Endometrial microvascular endothelial cells (primary cell): ENCODE results near the gene FGF12. TPM values are rescaled to one million over a fixed set of nuclear protein-coding genes. Genes with fewer than 3 reads are reported as not detected.

Experiments used
- in situ Hi-C: cut with HindIII; loops from 2 replicates; pipeline ENCODE4 v1.10.0; 2017; ENCODE audit warnings: low sequenced_read_pairs, low pct_unique_long_range_greater_than_20kb; ENCODE audit errors: inconsistent ontology term
- total RNA-seq: library from RNA; depleted of rRNA; stranded (reverse); fragments of >200 nt; gene quantifications from one replicate; pipeline ENCODE4 v1.2.3, GENCODE V29; 2015; ENCODE audit errors: inconsistent ontology term

FGF12 gene
- total RNA-seq, 1 donor from 2014 or later, result 3.1 TPM

DNA sequence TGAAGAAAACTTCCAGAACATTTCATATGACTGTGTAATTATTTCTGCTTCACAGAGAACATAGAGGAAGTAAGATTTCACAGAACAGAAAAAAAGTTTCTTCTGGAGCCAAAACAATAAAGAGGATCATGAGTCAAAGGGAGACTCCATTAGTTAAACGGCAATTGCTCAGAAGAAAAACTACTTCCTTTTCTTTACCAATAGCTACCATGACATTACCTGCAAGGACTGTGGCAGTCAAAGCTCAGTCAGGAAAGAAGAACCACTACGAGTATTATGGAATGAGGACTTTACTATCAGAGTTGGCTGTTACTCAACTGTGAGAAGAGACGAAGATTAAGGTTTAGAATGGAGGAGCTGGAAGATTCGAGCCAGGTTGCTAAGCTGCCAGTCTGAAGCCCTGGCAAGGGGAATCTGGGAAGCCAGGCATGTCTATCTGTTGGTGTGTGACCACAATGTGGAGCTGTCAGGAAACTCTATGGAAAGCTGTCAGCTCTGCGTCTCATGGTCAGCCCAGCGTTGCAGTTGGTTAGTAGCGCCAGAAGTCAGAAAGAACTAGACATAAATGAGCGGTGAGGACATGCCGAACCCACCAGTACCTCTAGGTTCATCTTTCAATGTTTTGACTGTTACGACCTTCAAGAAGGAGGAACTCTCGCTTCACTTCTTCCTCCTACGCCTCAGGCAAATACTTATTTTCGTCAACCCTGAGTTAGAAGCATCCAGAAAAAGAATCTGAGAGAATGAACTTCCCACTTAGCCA, 604.3 kb downstream of the FGF12 start:
- in situ Hi-C loops, result no loop called here

GRCh38 chr3:192121923-192122322, 605.4 kb downstream of the FGF12 start:
- in situ Hi-C loops, result no loop called here

- in situ Hi-C loops, result no loop called here
Observed at GRCh38 chr3:192108820-192109219, 618.5 kb downstream of the FGF12 start.

DNA sequence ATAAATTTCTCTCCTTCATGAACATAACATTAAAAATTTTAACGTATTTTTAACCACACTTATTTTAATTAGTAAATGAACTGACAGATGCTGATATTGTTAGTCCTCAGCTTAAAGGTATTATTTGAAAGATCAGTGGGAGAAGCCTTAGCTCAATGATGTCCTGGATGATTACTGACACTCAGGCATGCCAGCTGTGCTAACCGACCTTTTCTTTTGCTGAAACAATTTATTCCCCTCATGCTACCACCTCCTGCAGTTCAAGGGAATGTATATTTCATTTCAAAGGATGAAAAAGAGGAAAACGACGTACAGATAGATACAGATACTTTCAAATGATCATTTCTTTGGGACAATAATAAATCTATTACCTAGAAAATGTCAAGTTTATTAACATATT, 620.8 kb downstream of the FGF12 start:
- in situ Hi-C loops, result no loop called here

- in situ Hi-C loops, result no loop called here
Observed at GRCh38 chr3:192092388-192093005, 634.8 kb downstream of the FGF12 start.

GRCh38 chr3:192091831-192092230, 635.5 kb downstream of the FGF12 start:
- in situ Hi-C loops, result no loop called here

DNA sequence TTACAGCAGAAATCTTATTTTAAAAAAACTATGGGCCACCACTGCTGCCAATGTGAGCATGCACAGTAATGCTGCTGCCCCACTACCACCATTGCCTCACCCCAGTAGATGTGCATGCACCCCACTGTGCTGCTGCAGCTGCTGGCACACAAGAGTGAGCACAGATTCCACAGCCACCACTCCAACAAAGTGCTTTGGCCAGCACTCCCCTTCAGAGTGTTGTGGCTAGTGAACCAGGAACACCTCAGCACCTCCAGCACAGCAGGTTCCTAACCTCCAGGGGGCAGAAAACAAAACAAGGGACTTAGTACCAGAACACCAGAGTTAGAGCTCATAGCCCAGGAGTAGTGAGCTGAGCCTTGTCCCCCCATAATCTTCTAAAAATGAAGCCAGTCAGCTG, 636.8 kb downstream of the FGF12 start:
- in situ Hi-C loops, result no loop called here

Other genes starting within 250 kb of the FGF12 start
- gene MB21D2, start 190.3 kb upstream of the FGF12 start, total RNA-seq, result 33.3 TPM